ENCODE measurements around the gene SNX4.

- no peak for TF ChIP-seq CTCF (conservative IDR thresholded peaks at IDR 0.05; ENCODE audit: low read depth, low read length)
- TF ChIP-seq EZH2 (IDR thresholded peaks at IDR 0.05; ENCODE audit: low read length, unreplicated experiment) = no peak
Observed at GRCh38 chr3:125440559-125440955, 79.4 kb downstream of the SNX4 start.
